IMR-90 (cell line): ENCODE data around the gene SYTL1.

Experiments
- BHLHE40 ChIP-seq: fragments of 150-350 bp; IDR thresholded peaks from 2 replicates; pipeline ENCODE4 v1.6.1; 2016; ENCODE audit warnings: mild to moderate bottlenecking, low read depth, low read length
- CEBPB ChIP-seq: IDR thresholded peaks from 2 replicates; pipeline ENCODE4 v1.6.1; 2012; ENCODE audit warnings: low read depth, low read length, improper control_type of control experiment
- CHD1 ChIP-seq: IDR thresholded peaks from 2 replicates; pipeline ENCODE4 v1.6.1; 2012; ENCODE audit warnings: low read depth, low read length, improper control_type of control experiment
- CTCF ChIP-seq: conservative IDR thresholded peaks from 2 replicates; pipeline ENCODE4 v1.5.1; 2012; ENCODE audit warnings: mild to moderate bottlenecking, low read depth, low read length, improper control_type of control experiment
- ELK1 ChIP-seq: fragments of 150-350 bp; IDR thresholded peaks from 2 replicates; pipeline ENCODE4 v1.6.1; 2016; ENCODE audit warnings: low read depth, mild to moderate bottlenecking, low read length, moderate library complexity, borderline replicate concordance
- MAFK ChIP-seq: IDR thresholded peaks from 2 replicates; pipeline ENCODE4 v1.6.1; 2012; ENCODE audit warnings: low read depth, low read length, improper control_type of control experiment
- MAZ ChIP-seq: IDR thresholded peaks from 2 replicates; pipeline ENCODE4 v1.6.1; 2012; ENCODE audit warnings: low read depth, mild to moderate bottlenecking, low read length, improper control_type of control experiment, moderate library complexity, borderline replicate concordance
- MXI1 ChIP-seq: IDR thresholded peaks from 2 replicates; pipeline ENCODE4 v1.6.1; 2012; ENCODE audit warnings: low read depth, mild to moderate bottlenecking, low read length, moderate library complexity, borderline replicate concordance
- POLR2A ChIP-seq: IDR thresholded peaks from 2 replicates; pipeline ENCODE4 v1.6.1; 2012; ENCODE audit warnings: mild to moderate bottlenecking, low read depth, low read length
- RAD21 ChIP-seq: IDR thresholded peaks from 2 replicates; pipeline ENCODE4 v1.6.1; 2012; ENCODE audit warnings: low read length, improper control_type of control experiment
- RFX5 ChIP-seq: IDR thresholded peaks from 2 replicates; pipeline ENCODE4 v1.8.0; 2012; ENCODE audit warnings: low read depth, mild to moderate bottlenecking, low read length, moderate library complexity
- SMC3 ChIP-seq: fragments of 150-350 bp; IDR thresholded peaks from 2 replicates; pipeline ENCODE4 v1.6.1; 2016; ENCODE audit warnings: low read depth, mild to moderate bottlenecking, antibody characterized with exemption, low read length, moderate library complexity
- USF2 ChIP-seq: fragments of 150-350 bp; IDR thresholded peaks from 2 replicates; pipeline ENCODE4 v1.6.1; 2017; ENCODE audit warnings: mild to moderate bottlenecking, antibody characterized with exemption, low read length, low read depth

- no peak for TF ChIP-seq BHLHE40
- TF ChIP-seq MXI1: no peak
- no peak for TF ChIP-seq RFX5
- TF ChIP-seq CTCF: no peak
- TF ChIP-seq MAFK: no peak
- no peak for TF ChIP-seq RAD21
- TF ChIP-seq POLR2A: no peak
- TF ChIP-seq CEBPB: no peak
- no peak for TF ChIP-seq USF2
- TF ChIP-seq MAZ: no peak
- TF ChIP-seq CHD1: no peak
- no peak for TF ChIP-seq ELK1
- TF ChIP-seq SMC3: no peak
Measured at GRCh38 chr1:27346357-27346756, 4.5 kb downstream of the SYTL1 start.
